Breast epithelium (tissue), 3 donors: ENCODE measurements around the gene MAT2A.

Source experiments
- POLR2AphosphoS5 ChIP-seq, 3 donors: sonication (generic); formaldehyde crosslinking; IDR thresholded peaks; one replicate each; pipeline ENCODE4 v1.6.1; 2017; ENCODE audit warnings: antibody characterized with exemption in 3 of 3
- TF ChIP-seq, protein P1 (sequence below), 3 donors: fragments of 450-650 bp; IDR thresholded peaks; one replicate each; pipeline ENCODE4 v1.5.1; 2016 to 2017; ENCODE audit warnings: antibody characterized with exemption in 3 of 3, mild to moderate bottlenecking in 3 of 3, moderate library complexity in 3 of 3

DNA sequence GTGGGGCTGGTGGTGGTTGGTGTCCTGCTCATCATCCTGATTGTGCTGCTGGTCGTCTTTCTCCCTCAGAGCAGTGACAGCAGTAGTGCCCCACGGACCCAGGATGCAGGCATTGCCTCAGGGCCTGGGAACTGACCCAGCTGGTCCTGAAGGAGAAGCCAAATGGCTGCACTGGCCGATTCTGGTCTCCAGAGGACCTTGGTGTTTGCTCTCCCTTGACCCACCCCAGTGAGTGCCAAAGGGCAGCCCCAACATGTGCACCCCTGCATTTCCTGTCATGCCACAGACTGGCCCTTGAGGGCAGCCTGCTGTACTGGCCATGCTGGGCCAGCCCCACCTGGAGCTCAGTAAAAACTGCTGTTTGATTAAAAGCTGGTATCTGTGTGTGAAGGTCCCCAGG is 54.1 kb downstream of the MAT2A start:
- TF ChIP-seq, protein P1, sequence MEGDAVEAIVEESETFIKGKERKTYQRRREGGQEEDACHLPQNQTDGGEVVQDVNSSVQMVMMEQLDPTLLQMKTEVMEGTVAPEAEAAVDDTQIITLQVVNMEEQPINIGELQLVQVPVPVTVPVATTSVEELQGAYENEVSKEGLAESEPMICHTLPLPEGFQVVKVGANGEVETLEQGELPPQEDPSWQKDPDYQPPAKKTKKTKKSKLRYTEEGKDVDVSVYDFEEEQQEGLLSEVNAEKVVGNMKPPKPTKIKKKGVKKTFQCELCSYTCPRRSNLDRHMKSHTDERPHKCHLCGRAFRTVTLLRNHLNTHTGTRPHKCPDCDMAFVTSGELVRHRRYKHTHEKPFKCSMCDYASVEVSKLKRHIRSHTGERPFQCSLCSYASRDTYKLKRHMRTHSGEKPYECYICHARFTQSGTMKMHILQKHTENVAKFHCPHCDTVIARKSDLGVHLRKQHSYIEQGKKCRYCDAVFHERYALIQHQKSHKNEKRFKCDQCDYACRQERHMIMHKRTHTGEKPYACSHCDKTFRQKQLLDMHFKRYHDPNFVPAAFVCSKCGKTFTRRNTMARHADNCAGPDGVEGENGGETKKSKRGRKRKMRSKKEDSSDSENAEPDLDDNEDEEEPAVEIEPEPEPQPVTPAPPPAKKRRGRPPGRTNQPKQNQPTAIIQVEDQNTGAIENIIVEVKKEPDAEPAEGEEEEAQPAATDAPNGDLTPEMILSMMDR (IDR thresholded peaks at IDR 0.05): no peak
- TF ChIP-seq POLR2AphosphoS5 (IDR thresholded peaks at IDR 0.05): no peak
